ENCODE data around the gene HS3ST2.
"Not testable (repeated sequence)": the region's sequence is repeated elsewhere in the genome, so short reads cannot be mapped to it uniquely, and the experiment has no call there.

HS3ST2 gene

DNA sequence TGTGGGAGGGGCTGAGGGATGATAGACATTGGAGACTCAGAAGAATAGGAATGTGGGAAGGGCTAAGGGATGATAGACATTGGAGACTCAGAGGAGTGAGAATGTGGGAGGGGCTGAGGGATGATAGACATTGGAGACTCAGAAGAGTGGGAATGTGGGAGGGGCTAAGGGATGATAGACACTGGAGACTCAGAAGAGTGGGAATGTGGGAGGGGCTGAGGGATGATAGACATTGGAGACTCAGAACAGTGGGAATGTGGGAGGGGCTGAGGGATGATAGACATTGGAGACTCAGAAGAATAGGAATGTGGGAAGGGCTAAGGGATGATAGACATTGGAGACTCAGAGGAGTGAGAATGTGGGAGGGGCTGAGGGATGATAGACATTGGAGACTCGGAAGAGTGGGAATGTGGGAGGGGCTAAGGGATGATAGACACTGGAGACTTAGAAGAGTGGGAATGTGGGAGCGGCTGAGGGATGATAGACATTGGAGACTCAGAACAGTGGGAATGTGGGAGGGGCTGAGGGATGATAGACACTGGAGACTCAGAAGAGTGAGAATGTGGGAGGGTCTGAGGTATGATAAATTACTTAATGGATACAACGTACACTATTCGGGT lies 125.9 kb downstream of the HS3ST2 start:
- not testable (repeated sequence) for DNase-seq

DNA sequence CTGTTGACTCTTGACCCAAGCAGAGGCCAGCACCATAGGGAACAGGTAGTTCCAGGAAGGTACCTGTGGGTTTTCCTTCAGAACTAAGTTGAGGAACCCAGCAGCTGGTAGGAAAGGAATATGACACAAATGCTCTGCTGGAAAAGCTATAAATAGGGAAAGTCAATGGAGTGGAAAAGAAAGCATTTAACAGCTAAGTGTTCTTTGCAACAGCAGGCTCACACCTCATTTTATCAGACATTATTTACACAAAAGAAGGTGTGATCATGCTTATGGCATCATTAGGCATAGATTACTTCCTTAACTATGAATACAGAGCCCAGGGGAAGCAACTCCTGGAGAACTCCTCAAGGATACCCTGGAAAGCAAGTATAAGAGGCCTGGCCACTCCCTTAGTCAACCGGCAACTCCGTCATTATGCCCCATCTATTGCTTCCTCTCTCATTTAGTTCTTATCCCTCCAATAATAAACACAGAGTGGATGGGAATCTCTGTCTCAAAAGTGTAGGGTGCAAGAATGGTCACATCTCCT lies 128.1 kb downstream of the HS3ST2 start:
- DNase-seq: no peak

DNA sequence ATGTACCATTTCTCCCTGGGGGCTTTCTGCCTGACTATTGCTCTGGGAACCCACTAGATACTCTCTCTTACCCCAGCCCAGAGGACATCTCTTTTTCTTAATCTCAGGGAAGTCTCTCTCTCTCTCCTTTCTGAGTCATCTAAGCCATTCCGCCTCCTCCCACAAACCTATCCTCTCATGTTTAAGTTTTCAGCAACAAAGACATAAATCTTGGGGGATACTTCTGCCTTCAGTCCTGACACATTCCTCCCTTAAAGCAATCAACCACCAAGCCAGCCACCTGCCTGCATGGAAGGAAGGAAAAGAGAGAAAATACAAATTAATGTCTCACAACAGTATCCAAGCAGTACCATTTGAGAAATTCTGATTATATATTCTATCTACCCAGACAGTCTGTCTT lies 128.8 kb downstream of the HS3ST2 start:
- no peak for DNase-seq

DNA sequence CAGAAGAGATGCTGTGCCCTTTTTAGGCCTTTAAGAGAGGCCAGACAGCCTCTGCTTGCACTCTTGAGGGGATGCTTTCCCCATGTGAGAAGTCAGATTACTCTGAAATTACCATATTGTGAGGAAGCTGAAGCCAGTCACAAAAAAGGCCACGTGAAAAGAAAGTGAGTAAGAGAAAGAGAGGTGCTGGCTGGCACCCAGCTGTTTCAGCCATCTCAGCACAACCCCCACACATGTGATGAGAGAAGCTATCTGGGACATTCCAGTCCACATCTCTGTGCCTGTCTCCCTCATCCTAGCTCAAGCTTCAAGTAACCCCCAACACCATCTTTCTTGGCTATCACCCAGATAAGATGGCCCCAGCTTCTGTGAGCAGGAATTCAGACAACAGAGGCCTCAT lies 131.4 kb downstream of the HS3ST2 start:
- peak; percentile 12 for DNase-seq

DNA sequence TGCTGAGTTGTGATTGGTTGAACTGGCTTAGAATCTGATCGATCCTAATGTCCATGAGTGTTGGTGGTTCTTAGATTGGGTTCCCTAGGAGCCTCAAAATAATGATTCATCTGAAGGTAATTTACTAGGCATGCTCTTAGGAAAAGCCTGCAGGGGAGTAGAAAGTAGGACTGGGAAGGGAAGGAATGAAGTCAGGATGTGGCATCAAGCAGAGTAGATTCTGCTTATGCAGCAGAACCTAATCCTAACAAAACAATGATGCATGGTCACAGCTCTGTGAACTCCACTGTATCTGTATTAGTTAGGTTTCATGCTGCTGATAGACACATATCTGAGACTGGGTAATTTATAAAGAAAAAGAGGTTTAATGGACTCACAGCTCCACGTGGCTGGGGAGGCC lies 132.5 kb downstream of the HS3ST2 start:
- no peak for DNase-seq

DNA sequence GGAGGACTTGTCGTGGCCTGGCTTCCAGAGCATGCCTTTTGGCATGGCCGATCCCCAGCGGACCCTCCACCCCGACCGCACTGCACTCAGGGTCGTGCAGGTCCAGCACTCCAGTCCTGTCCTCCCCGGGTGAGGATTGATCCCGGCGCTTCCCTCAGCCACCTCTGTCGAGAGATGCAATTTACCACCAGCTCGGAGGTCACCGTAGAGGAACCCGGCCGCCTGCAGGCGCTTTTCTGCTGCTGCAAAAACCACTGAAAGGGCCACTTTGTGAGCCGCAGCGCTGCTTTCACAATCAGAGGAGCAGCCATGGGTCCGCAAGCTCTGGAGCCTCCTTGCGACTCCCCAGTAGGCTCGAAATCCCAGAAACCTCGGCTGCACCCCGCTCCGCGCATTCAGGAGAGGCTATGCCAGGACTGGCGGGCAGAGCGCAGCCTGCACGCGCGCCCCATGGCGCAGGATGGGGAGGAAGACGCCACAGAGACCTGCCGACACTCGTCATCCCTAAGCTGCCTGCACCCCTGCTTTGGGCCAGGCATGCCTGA lies 134.2 kb downstream of the HS3ST2 start:
- DNase-seq: no peak

DNA sequence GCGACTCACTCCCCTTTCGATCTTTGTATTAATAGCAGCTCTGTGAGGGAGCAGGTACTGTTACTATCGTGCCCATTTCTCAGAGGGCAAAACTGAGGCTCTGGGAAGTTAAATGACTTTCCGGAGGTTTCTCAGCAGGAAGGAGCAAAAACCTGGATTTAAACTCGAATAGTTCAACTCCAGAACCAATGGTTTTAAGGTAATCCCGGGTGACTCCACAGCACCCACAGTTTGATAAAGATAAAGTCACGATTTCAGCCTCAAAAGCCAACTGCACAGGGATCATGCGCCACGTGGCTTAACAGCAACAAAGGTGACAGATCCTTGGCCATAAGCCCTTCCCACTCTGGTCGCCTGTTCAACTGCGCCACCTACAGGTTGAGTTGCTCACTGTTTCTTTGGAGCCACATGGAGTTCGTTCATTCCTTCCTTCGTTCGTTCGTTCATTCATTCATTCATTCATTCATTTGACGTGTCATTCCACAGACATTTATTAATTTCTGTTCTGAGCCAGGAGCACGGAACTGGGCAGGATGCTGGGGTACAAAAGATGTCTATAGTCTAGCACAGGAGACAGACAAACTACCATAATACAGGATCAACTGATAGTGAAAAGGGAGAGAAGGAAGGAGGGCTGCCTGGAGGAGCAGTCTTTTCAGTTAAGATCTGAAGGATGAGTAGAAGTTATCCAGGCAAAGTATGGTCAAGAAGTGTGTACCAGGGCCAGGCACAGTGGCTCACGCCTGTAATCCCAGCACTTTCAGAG lies 134.8 kb downstream of the HS3ST2 start:
- peak; percentile 57 for DNase-seq

DNA sequence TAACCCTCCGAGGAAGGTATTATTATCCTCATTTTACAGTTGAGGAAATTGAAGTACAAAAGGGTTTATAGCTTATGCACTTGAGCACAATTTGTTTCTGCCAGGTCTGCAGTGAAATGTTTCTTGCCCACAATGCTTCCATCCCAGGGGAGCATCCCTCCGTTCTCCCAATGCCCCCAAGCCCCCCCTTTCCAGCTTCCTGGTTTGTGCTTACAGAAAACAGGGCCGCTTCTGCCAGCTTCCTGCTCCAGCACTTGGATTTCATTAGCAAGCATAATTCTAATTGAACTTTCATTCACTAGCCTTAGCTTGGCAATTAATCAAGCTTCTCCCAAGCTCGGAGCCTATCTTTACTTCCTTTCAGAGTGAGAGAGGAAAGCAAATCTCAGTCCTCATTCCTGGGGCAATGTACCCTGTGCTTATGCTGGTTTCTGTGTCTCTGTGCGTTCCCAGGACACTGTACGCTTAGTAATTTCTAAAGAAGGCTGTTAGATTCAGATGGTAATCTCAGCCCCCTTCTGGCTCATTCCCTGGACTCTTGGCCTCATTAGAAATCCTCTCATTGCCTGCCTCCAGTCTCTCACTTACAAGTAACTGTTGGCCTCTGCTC lies 141.6 kb downstream of the HS3ST2 start:
- no peak for DNase-seq

DNA sequence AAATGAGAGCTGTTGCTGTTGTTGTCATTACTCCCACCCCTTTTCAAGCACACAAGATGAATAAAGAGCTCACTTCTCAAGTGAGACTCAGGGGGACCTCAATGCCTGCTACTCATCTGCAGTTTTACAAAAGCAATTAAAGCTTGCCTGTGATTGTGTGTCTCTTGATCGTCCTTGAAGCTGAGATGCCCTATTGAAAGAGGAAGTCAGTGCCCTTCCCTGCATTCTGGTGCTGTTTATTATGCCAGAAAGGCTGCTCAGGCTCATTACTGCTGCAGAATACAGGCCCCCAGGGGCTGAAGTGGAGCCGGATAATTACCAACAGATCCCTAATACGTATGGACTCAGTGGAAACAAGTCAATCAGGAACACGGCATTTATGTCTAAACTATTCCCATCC lies 147.2 kb downstream of the HS3ST2 start:
- DNase-seq: no peak

DNA sequence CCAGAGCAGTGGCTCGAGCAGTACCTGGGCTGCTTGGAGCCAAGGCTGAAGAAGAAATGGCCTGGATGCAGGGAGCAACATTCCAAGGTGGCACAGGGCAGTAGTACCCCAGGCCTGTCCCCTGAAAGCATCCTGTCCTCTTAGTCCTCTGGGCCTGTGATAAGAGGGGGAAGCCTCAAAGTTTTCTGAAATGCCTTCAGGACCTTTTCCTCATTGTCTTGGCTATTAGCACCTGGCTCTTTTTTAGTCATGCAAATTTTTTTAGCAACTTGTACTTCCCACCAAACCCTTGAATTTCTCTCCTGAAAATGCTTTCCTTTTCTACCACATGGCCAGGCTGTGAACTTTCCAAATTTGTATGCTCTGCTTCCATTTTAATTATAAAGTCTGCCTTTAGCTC lies 148.9 kb downstream of the HS3ST2 start:
- no peak for DNase-seq

Data from fibroblast of skin of right biceps (primary cell).